Muscle of back (tissue), 10 donors: ENCODE measurements around the gene CINP. TPM values are rescaled to one million over a fixed set of nuclear protein-coding genes. Genes with fewer than 3 reads are reported as not detected.

ENCODE experiments used
- polyA plus RNA-seq, 10 donors: library from polyadenylated mRNA; unstranded; fragments of 120-200 nt; gene quantifications; one replicate each; pipeline ENCODE4 v1.2.1, GENCODE V29; 2013; ENCODE audit not compliant: insufficient read length in 10 of 10

CINP gene
- polyA plus RNA-seq, 10 donors: 25.1 to 37.9 (median 31.0) TPM

Other genes starting within 250 kb of the CINP start
- 10 to 100 TPM; 18.9 to 27.0 (median 23.9) TPM for gene WDR20, start 223.0 kb downstream of the CINP start, polyA plus RNA-seq
- gene MOK, start 57.7 kb downstream of the CINP start, polyA plus RNA-seq: 10 to 100 TPM in 4 of 10 donors, 1 to 10 TPM in 6; 6.3 to 15.5 (median 9.2) TPM
- 10 to 100 TPM in 4 of 10 donors, 1 to 10 TPM in 6; 6.6 to 16.0 (median 9.0) TPM for gene ZNF839, start 43.1 kb downstream of the CINP start, polyA plus RNA-seq
- 10 to 100 TPM; 10.3 to 14.1 (median 13.2) TPM for gene TECPR2, start 51 bp upstream of the CINP start, polyA plus RNA-seq
- 10 to 100 TPM in 2 of 10 donors, 1 to 10 TPM in 8; 6.4 to 15.2 (median 8.6) TPM for gene ANKRD9, start 146.9 kb upstream of the CINP start, polyA plus RNA-seq
- 10 to 100 TPM; 22.8 to 39.9 (median 30.9) TPM for gene RCOR1, start 229.8 kb upstream of the CINP start, polyA plus RNA-seq